Heart left ventricle (tissue), 13 donors: ENCODE results near the gene HLF.

Experiments used
- POLR2A ChIP-seq, 2 donors: fragments of 450-650 bp; IDR thresholded peaks; one replicate each; pipeline ENCODE4 v1.6.1; 2017; ENCODE audit warnings: antibody characterized with exemption in 2 of 2, mild to moderate bottlenecking in 2 of 2, moderate library complexity in 2 of 2
- TF ChIP-seq, protein P1 (sequence below), 12 donors: fragments of 200-600 bp; sonication (generic) in 4 of 12; IDR thresholded peaks; one replicate each; pipeline versions ENCODE4 v1.5.0 to v1.8.0; 2018 to 2022; ENCODE audit warnings: antibody characterized with exemption in 12 of 12, mild to moderate bottlenecking in 5 of 12
- donor health status: ischemic (EF 13 %, LVEDD 7.1; RV severe dilation, severe dysfunction).
- donor health status: DM: no; HTN: yes; CAD: no.
- donor health status: DM: no; HTN: no; CAD: no.
- donor health status: ischemic (EF 25% LVEDD 6.9; RV normal size, moderate dysfunction).
- donor health status: ischemic (EF 25% LVEDD 5.7; RV mildly dilated, moderate dysfunction).
- donor health status: ischemic (EF 35%, LVEDD 5.7; RV mildly dilated, moderate dysfunction).
- donor health status: nonischemic (EF 11% LVEDD 7.7; RV severe dilation, severe dysfunction).
- donor health status: DM: yes; HTN: yes; CAD: no.
- donor health status: PGD.
- donor health status: ischemic (EF 29% LVEDD 5.4; RV normal size, mild dysfunction).
- donor health status: nonischemic (EF 23%, LVEDD 6.1; RV moderate dilation, normal function).

DNA sequence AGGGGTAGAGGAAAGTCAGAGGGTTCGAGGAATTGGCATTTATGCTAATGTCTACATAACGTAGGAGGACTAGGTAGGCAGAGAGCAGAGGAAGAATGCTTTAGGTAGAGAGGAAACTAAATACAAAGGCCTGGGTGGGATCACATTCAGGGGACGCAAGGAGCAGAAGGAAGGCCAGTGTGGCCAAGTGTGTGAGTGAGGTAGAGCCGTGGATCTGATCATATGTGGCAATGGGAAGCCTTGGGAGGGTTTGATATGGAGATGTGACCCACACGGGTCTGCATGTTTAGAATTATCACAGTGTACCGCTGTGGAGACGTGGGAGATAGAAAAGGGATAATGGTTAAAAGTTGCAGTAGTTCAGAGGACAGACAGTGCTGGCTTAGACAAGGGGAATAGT lies 43.1 kb downstream of the HLF start:
- no peak for TF ChIP-seq POLR2A (IDR thresholded peaks at IDR 0.05)
- TF ChIP-seq, protein P1, sequence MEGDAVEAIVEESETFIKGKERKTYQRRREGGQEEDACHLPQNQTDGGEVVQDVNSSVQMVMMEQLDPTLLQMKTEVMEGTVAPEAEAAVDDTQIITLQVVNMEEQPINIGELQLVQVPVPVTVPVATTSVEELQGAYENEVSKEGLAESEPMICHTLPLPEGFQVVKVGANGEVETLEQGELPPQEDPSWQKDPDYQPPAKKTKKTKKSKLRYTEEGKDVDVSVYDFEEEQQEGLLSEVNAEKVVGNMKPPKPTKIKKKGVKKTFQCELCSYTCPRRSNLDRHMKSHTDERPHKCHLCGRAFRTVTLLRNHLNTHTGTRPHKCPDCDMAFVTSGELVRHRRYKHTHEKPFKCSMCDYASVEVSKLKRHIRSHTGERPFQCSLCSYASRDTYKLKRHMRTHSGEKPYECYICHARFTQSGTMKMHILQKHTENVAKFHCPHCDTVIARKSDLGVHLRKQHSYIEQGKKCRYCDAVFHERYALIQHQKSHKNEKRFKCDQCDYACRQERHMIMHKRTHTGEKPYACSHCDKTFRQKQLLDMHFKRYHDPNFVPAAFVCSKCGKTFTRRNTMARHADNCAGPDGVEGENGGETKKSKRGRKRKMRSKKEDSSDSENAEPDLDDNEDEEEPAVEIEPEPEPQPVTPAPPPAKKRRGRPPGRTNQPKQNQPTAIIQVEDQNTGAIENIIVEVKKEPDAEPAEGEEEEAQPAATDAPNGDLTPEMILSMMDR (IDR thresholded peaks at IDR 0.05) = no peak
